ENCODE data around the gene OR8G1. TPM values are rescaled to one million over a fixed set of nuclear protein-coding genes. Genes with fewer than 3 reads are reported as not detected.

The OR8G1 gene
- total RNA-seq, 2 donors from 2014 or later: not detected

- no peak for DNase-seq (ENCODE audit: low spot score)
- TF ChIP-seq, protein P1, sequence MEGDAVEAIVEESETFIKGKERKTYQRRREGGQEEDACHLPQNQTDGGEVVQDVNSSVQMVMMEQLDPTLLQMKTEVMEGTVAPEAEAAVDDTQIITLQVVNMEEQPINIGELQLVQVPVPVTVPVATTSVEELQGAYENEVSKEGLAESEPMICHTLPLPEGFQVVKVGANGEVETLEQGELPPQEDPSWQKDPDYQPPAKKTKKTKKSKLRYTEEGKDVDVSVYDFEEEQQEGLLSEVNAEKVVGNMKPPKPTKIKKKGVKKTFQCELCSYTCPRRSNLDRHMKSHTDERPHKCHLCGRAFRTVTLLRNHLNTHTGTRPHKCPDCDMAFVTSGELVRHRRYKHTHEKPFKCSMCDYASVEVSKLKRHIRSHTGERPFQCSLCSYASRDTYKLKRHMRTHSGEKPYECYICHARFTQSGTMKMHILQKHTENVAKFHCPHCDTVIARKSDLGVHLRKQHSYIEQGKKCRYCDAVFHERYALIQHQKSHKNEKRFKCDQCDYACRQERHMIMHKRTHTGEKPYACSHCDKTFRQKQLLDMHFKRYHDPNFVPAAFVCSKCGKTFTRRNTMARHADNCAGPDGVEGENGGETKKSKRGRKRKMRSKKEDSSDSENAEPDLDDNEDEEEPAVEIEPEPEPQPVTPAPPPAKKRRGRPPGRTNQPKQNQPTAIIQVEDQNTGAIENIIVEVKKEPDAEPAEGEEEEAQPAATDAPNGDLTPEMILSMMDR (IDR thresholded peaks at IDR 0.05): no peak
- no peak for TF ChIP-seq POLR2A (IDR thresholded peaks at IDR 0.05)
- no peak for TF ChIP-seq POLR2AphosphoS5 (IDR thresholded peaks at IDR 0.05)
- intact Hi-C loops (cut with DNase I): no loop called here
- Histone ChIP-seq H3K36me3 (no peaks in the 10 kb centered on the region), H3K4me1 (replicated peaks) (no peaks in the 10 kb centered on the region), H3K27me3 (replicated peaks; ENCODE audit: insufficient read depth) (no peaks in the 10 kb centered on the region), H3K9me3 (no peaks in the 10 kb centered on the region), H3K4me3 (no peak overlapping the region), H3K27ac (no peak overlapping the region)
- WGBS: 83% methylated on average over 2 of the region's 2 CpGs
Observed at GRCh38 chr11:124274000-124274399, 33.1 kb downstream of the OR8G1 start.

DNA sequence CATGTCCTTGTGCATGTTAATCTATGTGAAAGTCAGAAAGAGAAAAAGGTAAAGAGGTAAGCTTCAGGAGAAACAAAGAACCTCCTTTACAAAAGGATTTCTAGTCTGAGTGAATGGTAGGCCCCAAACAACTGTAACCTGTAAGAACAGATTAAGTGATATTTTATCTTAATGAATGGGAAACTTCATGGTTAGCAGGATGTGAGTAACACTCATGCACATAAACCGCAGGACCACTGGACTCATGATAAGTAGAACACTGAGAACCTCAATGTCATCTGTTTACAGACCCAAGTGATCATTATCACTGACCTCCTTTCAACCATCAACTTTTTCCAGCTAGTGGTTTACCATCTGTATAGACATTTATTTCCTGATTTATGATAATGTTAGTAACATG, 35.2 kb downstream of the OR8G1 start:
- intact Hi-C loops (cut with DNase I): no loop called here
- Histone ChIP-seq H3K36me3 (no peaks in the 10 kb centered on the region), H3K4me1 (replicated peaks) (no peaks in the 10 kb centered on the region), H3K9me3 (no peaks in the 10 kb centered on the region), H3K27me3 (replicated peaks; ENCODE audit: insufficient read depth) (no peaks in the 10 kb centered on the region), H3K4me3 (no peak overlapping the region), H3K27ac (no peak overlapping the region)
- TF ChIP-seq POLR2AphosphoS5 (IDR thresholded peaks at IDR 0.05) (no peak), POLR2A (IDR thresholded peaks at IDR 0.05) (no peak)
- TF ChIP-seq, protein P1 (IDR thresholded peaks at IDR 0.05): no peak
- 33% methylated on average over 1 of the region's 1 CpG for WGBS
- no peak for DNase-seq (ENCODE audit: low spot score)

- WGBS: 97% methylated on average over 3 of the region's 3 CpGs
Observed at GRCh38 chr11:124277207-124277606, 36.3 kb downstream of the OR8G1 start.

DNA sequence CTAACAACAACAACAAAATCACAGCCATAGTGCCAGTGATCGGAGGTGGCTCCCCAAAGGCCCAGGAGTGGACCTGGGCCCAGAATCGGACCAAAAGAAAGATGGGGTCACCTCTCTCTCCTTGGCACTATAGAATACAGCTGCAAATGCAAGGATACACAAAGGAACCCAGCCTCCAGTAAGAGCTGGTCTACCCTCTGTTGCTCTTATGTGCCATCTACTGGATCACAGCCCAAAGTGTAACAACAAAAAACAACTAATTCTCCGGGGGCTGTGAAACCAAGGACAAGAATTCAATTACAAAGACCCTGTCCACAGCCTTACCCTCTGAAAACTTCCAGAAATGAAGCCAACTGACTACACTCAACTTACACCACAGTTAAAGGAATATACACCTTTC, 36.9 kb downstream of the OR8G1 start:
- no peak for DNase-seq (ENCODE audit: low spot score)
- 77% methylated on average over 3 of the region's 3 CpGs for WGBS
- TF ChIP-seq POLR2A (IDR thresholded peaks at IDR 0.05) (no peak), POLR2AphosphoS5 (IDR thresholded peaks at IDR 0.05) (no peak)
- TF ChIP-seq, protein P1 (IDR thresholded peaks at IDR 0.05): no peak

More at GRCh38 chr11:124277207-124277606, 36.3 kb downstream of the OR8G1 start:
- TF ChIP-seq, protein P1 (IDR thresholded peaks at IDR 0.05): no peak
- TF ChIP-seq POLR2AphosphoS5 (IDR thresholded peaks at IDR 0.05) (no peak), POLR2A (IDR thresholded peaks at IDR 0.05) (no peak)
- H3K27me3 ChIP-seq (replicated peaks; ENCODE audit: insufficient read depth): no peaks in the 10 kb centered on the region
- no peak for DNase-seq (ENCODE audit: low spot score)
- H3K36me3 ChIP-seq: no peaks in the 10 kb centered on the region
- H3K4me3 ChIP-seq: no peak overlapping the region
- H3K27ac ChIP-seq: no peak overlapping the region
- intact Hi-C loops (cut with DNase I): no loop called here
- no peaks in the 10 kb centered on the region for H3K9me3 ChIP-seq
- no peaks in the 10 kb centered on the region for H3K4me1 ChIP-seq (replicated peaks)

GRCh38 chr11:124278261-124278660, 37.4 kb downstream of the OR8G1 start:
- intact Hi-C loops (cut with DNase I): no loop called here
- Histone ChIP-seq H3K27ac (no peak overlapping the region), H3K36me3 (no peaks in the 10 kb centered on the region), H3K9me3 (no peaks in the 10 kb centered on the region), H3K4me1 (replicated peaks) (no peaks in the 10 kb centered on the region), H3K27me3 (replicated peaks; ENCODE audit: insufficient read depth) (no peaks in the 10 kb centered on the region), H3K4me3 (no peak overlapping the region)
- TF ChIP-seq, protein P1 (IDR thresholded peaks at IDR 0.05): no peak
- TF ChIP-seq POLR2A (IDR thresholded peaks at IDR 0.05) (no peak), POLR2AphosphoS5 (IDR thresholded peaks at IDR 0.05) (no peak)
- no peak for DNase-seq (ENCODE audit: low spot score)
- WGBS: 56% methylated on average over 2 of the region's 2 CpGs

More for the DNA sequence above, 36.9 kb downstream of the OR8G1 start:
- Histone ChIP-seq H3K27ac (no peak overlapping the region), H3K27me3 (replicated peaks; ENCODE audit: insufficient read depth) (no peaks in the 10 kb centered on the region), H3K4me3 (no peak overlapping the region), H3K36me3 (no peaks in the 10 kb centered on the region), H3K9me3 (no peaks in the 10 kb centered on the region), H3K4me1 (replicated peaks) (no peaks in the 10 kb centered on the region)
- intact Hi-C loops (cut with DNase I): no loop called here

Data from prostate gland (tissue), 2 donors.